Cortex of kidney (tissue), 1 donor: ENCODE data around the gene PTGES.
"Not testable (repeated sequence)": the region's sequence is repeated elsewhere in the genome, so short reads cannot be mapped to it uniquely, and the experiment has no call there.

Experiments used
- DNase-seq: peaks from one replicate; lab custom pipeline; 2025; lab: John Stamatoyannopoulos, UW

PTGES gene

DNA sequence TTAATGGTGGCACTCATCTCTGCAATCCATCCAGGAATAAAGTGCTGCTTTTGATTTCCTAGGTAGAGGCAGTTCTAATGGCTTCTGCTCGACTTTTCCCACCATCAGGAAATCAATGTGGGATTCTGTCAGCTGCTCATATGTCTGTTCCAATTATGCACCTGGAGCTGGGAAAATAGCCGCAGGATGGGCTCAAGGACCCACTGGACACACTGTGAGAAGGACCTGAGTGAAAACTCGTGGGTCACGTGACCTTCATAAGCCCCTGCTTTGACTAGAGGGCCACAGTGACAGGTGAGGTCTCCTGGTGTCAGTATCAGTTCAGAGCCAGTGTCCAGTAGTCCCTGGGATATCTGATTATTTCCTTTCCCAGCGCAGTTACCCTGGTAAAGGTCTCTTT, 17.9 kb upstream of the PTGES start:
- DNase-seq = no peak

DNA sequence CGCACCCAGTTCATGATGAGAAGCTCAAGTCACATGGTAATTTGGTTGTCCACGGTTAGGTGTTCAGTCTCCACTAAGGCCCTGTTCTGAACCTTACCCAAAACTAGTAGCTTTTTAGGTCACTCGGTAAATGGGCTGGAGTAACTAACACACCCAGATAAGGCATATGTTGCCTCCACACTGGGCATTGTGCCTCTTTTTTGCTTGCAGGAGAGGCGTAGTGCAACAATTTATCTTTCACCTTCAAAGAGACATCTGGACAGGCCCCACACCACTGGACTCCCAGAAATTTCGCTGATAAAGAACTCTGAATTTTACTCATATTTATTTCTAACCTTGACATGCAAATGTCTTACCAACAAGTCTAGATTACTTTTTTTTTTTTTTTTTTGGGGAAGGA, 16.8 kb upstream of the PTGES start:
- no peak for DNase-seq

DNA sequence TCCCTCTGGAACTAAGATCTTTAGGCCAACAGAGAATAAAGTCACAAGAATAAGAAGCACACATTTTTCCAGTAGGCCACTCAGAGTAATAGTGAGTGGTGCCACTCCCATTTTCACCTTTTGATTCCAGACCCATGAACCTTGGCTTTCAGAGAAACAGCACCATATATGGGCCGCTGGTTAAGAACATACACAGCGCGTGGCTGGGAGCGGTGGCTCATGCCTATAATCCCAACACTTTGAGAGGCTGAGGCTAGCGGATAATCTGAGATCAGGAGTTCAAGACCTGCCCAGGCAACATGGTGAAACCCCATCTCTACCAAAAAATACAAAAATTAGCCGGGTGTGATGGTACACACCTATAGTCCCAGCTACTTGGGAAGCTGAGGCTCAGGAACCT, 15.6 kb upstream of the PTGES start:
- DNase-seq = no peak

DNA sequence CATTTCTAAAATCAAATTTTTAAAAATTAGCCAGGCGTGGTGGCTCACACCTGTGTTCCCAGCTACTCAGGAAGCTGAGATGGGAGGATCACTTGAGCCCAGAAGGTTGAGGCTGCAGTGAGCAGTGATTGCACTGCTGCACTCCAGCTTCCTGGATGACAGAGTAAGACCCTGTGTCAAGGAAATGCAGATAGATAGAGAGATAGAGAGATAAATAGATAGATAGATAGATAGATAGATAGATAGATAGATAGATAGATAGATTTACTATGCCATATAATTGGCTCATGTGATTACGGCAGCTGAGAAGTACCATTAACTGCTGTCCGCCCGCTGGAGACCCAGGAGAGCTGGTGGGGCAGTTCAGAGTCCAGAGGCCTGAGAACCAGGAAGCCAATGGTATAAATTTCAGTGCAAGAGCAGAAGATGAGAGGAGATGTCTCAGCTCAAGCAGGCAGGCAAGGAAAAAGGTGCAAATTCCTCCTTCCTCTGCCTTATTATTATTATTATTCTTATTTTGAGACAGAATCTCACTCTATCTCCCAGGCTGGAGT, 13.0 kb upstream of the PTGES start:
- DNase-seq = no peak

DNA sequence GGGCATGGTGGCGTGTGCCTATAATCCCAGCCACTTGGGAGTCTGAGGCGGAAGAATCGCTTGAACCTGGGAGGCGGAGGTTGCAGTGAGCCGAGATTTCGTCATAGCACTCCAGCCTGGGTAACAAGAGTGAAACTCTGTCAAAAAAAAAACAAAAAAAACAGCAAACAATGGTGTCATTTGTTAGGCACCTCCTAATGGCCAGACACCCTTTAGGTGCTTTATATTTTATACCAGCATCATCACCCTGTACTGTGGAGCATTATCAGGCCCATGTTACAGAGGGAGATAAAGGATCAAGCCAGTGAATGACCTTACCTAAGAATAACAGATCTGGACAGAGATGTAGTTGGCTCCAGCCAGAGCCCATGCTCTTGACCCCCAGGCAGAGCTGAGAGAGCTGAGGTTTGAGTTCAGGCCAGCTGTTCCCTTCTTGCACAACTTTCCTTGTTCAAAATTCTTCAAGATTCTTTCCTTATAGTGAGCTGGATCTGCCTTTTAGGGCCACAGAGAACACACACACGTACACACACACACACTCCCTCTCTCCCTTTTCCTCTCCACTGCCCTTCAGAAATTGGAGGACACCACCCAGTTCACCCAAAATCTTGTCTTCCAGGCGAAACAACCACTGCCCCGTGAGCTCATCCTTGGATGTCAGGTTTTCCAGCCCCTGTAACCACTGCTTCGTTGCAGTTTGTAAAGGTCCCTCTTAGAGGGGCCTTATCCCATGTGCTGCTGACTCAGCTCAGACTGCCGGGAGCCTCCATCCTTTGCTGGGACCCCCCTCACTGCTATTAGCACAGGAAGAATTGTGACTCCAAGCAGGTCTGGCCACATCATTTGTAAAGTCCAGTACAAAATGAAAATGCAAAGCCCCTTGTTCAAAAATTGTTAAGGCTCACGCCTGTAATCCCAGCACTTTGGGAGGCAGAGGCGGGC, 10.4 kb upstream of the PTGES start:
- DNase-seq = no peak

DNA sequence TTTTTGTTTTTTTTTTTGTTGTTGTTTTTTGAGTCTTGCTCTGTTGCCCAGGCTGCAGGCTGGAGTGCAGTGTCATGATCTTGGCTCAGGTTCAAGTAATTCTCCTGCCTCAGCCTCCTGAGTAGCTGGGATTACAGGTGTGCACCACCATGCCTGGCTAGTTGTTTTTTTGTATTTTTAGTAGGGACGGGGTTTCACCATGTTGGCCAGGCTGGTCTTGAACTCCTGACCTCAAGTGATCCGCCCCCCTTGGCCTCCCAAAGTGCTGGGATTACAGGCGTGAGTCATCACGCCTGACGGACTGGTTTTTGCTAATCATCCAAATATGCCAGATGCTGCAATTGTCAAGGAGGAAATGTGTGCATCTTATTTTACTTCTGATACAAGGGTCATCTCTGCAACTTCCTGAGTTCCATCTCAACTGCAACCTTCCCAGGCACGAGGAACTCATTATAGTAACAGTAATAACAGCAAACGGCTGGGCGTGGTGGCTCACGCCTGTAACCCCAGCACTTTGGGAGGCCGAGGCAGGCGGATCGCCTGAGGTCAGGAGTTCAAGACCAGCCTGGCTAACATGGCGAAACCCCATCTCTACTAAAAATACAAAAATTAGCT, 9.6 kb upstream of the PTGES start:
- not testable (repeated sequence) for DNase-seq

DNA sequence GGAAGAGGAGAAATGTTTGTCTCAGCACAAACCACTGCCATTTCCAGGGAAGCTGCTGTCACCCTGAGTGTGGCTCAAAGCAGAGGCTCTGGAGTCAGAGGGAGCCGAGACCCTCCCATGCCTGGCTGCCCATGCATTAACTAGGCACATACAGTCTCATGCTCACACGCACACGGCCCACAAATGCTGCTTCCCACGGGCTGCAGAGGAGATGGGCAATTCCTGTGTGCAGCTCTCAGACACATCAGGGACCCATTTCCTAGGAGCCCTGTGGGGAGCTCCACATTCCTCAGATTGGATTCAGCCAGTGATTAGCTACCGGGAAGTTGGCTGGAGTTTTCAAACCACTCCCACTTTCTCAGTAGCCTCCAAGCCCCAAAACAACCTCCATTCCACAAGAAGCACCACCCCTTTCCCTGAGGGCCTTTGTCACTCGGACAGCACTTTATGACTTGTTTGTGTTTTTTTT, 9.1 kb upstream of the PTGES start:
- no peak for DNase-seq

DNA sequence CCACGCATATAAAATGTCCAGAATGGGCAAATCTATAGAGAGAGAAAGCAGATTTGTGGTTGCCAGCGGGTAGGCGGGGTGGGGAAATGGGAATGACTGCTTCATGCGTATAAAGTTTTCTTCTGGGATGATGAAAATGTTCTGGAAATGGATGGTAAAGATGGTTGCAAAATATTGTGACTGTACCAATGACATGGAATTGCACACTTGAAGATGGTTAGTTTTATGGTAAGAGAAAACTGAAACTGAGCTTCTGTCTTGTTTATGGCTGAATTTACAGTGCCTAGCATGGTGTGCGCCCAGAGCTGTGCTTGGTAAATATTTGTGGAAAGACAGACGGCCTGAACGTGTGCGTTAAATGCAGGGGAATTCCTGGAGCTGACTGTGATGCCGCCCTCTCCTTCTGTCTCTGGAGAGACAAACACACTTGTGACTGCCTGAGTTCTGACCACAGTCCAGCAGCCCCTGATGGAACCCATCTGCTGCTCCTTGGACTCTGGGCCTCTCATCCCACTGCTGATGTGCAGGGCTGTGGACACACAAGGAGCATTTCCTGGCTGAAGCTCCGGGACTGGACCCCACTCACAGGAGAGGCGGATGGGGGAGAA, 8.6 kb upstream of the PTGES start:
- no peak for DNase-seq

DNA sequence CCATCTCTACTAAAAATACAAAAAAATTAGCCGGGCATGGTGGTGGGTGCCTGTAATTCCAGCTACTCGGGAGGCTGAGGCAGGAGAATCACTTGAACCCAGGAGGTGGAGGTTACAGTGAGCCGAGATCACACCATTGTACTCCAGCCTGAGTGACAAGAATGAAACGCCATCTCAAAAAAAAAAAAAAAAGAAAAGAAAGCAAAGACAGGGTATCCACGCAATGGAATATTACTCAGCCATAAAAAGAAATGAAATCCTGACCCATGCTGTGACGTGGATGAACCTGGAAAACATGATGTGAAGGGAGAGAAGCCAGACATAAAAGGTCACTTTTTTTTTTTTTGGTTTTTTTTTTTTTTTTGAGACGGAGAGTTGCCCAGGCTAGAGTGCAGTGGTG, 7.9 kb upstream of the PTGES start:
- DNase-seq = not testable (repeated sequence)

DNA sequence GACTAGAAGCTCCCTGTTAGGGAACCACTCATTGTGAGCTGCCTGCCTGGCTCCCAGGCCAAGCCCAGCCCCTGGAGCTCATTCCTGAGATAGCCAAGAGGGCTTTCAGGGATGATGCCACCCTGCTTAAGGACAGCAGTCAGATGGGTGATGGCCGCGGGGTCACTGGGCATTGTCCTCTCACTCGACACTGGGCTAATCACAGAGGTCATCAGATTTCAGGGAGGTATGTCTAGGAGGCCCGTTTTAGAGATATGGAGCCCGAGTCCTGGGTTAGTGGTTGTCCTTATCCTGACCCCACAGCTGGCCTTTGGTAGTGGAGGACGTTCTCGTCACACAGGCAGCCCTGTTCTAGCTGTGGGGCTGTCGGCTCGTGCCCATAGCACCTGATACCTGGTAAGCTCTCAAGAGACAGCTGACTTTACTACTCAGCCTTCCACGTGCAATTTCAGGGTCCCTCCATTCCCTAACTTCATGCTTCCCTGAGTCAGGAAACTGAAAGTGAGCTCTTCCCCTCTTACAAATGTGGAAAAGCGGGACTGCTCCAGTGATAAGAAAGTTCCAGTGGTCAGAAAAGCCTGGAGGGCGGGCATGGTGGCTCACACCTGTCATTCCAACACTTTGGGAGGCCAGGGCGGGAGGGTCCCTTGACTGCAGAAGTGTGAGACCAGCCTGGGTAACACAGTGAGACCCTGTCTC, 7.1 kb upstream of the PTGES start:
- DNase-seq = no peak

DNA sequence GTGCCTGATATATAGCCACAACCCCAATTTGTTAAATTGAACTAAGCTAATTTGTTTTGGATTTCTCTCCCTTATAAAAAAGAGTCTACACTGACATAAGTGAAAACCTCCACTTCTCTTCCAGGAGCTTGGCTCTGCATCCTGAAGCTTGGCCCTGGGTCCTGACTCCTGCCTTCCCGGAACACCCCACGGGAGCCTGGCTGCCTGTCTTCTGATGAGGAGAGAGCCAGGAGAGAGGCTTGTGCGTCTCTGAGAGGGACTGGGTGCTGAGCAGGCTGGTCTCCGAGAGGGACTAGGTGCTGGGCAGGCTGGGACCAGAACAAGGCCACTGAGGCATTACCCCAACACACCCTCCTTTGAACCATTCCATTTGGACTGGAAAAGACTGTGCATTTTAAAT, 6.5 kb upstream of the PTGES start:
- no peak for DNase-seq

DNA sequence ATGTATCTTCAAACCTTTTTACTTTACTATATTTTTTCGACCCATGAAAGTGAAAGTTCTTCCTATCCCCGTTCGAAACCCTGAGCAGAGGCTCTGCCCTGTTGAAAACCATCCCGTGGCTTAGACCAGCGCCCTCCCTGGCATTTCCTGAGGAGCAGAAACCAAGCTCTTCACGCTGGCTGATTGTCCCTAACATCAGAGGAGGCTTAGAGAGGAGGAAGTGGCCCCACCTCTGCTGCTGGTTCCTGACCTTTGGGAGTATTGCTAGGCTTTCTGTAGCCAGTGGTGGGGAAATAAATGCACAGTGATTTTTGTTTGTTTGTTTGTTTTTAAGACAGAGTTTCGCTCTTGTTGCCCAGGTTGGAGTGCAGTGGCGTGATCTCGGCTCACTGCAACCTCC, 4.2 kb upstream of the PTGES start:
- no peak for DNase-seq

DNA sequence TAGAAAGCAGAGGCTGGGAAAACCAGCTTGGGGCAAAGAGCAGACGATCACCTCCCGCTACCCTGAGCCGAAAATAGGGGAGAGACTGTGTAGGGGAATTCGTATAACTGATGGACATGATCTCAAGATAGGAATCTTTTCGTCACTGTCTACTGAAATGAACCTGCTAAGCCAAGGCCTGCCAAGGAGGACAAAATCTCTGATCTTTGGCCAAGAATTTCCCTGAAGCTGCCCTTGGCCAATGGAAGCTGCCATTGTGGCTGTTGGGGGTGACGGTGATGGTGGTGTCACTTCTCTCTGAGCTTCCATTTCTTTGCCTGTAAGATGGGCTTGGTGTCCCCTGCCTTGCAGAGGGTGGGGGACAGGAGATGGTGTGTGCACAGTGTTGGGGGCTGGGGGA, 3.3 kb upstream of the PTGES start:
- no peak for DNase-seq

DNA sequence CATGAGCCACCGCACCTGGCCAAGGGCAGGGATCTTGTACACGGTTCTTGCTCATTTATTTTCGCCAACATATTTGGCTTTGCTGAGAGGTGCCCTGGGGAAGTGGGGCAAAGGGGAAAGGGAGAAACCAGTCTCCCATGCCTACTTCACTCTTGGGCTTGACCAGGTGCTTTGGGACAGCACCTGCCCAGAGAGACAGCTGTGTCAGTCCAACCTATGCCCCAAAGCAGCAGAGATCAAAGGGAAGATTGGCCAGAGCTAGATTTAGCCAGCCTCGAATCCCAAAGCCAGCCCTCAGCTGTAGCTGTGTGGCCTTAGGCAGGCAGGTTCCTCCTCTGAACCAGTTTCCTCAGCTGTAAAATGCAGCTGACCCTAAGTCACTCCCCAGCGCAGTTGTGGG, 2.3 kb upstream of the PTGES start:
- DNase-seq = no peak

DNA sequence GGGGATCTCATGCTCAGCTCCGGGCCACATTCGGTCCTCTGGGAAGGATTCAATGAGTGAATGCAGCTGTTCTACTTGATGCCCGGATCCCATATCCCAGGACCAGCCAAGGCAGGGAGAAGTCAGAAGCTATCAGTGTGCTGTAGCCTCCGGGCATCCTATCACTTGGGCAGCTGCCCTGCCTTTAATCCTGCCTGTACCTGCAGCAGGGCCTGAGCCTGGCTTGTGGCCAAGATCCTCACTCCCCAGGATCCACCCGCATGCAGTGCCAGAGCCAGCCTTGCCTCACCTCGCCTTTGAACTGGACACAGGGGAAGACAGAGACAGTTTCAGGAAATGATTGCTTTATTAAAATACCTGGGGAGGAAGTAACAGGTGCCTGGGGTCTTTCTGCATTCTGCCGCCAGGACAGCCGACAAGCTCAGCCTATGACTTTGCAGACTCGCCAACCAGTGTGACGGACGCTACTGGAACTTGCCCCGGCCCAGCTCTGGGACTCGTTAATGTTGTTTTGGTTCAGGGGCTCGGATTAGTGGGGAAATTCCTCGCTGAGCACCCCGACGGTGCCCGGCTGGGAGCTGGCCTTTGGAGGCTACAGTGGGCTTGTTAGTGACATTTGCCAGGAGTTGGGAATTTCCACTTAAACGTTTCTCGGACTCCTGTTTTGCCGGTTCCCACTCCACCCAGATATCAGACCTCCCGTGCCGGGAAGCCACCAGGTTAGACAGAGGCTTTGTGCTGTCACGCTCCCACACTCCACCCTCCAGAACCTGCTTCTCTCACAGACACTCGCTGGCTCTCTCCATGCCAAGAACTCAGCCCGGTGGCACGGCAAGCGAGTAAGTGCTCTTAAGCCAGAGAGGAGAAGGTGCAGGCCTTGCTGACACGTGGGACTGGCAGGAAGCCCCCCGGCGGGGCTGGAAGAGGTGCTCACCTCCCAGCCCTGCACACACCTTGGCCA, 721 bp downstream of the PTGES start:
- DNase-seq = no peak

DNA sequence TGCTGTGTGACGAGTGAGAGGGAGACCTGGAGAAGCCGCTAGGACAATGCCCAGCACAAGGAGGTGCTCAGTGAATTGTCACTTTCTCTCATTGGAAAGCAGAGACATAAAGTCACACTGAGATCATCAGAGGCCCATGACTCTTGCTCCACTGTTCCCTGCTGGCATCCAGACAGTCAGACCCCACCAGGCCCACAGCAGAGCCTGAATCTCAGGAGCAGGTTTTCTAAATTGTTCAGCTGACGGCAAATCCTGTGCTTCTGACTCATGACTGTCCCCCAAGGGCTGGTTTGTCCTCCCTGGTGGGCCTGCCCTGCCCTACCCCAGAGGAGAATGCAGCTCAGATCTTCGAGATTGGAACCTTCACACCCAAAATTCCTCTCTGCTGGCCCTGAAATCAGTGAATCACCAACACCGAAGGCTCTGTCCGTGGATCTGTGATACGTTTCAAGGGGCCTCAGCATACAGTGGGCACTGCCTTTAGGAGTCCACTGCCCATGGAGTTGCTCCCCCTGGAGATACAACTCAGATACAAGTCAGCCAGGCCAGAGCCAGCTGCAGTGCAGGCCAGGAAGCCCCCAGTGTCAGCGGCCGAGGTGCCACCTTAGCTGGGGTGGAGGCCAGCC, 2.7 kb downstream of the PTGES start:
- DNase-seq = no peak

DNA sequence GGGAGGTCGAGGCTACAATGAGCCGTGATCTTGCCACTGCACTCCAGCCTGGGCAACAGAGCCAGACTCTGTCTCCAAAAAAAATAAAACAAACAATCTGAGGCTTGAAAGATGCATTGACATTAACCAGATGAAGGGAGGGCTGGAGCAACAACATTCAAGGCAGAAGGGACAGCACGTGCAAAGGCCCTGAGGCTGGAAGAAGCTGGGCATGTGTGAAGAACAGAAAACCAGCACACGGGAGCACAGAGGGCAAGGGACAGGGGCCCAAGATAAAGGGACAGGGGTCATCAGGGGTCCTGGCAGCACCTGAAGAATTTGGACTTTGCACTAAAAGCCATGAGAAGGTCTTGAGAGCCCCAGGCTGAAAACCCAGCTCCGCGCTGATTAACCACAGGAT, 3.3 kb downstream of the PTGES start:
- DNase-seq = no peak

DNA sequence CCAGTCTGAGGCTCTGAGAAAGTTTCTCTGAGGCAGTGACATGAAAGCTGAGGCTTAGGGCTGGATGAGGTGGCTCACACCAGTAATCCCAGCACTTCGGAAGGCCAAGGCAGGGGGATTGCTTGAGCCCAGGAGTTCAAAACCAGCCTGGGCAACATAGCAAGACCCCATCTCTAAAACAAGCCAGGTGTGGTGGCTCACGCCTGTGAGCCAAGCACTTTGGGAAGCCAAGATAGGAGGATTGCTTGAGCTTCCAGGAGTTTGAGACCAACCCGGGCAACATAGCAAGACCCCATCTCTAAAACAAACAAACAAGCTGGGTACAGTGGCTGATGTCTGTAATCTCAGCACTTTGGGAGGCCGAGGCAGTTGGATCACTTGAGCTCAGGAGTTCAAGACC, 3.8 kb downstream of the PTGES start:
- DNase-seq = not testable (repeated sequence)

DNA sequence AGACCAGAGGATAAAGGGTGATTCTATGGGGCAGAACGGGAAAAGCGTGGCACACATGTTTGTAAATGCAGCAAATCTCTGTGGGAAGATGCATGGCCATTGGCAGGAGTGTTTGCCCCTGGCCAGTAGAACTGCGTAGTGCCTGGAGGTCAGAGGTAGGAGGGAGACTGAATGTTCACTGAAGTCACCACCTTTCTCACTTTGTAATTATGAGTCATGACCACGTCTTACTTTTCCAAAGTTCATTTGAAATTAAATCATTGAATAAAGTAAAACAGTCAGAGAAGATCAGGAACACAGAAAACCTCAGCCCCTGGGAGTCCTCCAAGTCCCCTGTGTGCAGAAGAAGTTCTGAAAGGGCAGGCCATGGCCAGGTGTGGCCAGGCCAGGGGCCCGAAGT, 4.6 kb downstream of the PTGES start:
- DNase-seq = no peak

DNA sequence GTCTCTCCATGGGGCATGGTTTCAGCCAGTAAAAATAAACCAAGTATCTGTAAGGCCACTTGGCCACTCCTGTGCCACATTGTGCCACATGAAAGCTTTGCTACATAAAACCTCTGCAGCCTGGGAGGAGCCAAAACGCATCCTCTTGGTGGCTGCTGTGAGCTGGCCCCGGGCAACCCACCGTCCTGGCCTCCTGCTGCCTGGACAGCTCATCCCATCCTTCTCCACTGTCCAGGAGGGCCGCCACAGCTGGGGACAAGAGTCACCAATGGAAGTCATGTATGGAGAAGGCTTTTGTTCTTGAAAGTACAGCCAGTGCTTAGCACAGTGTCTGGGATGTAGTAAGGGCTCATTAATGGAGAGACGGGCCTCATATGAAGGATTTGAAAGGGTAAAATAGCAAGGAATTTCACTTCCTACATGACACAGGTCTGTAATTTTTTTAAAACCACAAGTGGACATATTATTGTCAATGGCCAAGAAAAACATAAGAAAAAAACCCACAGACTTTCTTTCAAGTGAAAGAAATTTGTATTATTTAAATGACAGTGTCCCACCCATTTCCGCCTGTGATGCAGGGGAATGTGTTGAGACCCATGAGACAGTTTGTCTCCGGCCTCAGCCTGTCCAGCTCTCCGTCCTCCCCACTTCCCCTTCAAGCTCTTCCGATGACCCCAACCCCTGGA, 6.6 kb downstream of the PTGES start:
- DNase-seq = no peak
